ENCODE data around the gene CCDC85C.

GRCh38 chr14:99537399-99537798, 66.6 kb downstream of the CCDC85C start:
- TF ChIP-seq CTCF (IDR thresholded peaks at IDR 0.05; ENCODE audit: low read depth, low read length) (no peak), EZH2phosphoT487 (IDR thresholded peaks at IDR 0.05; ENCODE audit: low read depth) (no peak)
